AG09319 (cell line): Measurements from ENCODE around the gene LRRC46.

Source experiments
- DNase-seq: peaks from one replicate; pipeline ENCODE4 v3.0.0-alpha.2; 2010; ENCODE audit warnings: low read depth; ENCODE audit errors: extremely low read depth
- TF ChIP-seq, protein P1 (sequence below): IDR thresholded peaks from 2 replicates; pipeline ENCODE4 v1.5.1; 2011; ENCODE audit warnings: low read depth, mild to moderate bottlenecking, inconsistent platforms, low read length, moderate library complexity

Gene LRRC46, protein sequence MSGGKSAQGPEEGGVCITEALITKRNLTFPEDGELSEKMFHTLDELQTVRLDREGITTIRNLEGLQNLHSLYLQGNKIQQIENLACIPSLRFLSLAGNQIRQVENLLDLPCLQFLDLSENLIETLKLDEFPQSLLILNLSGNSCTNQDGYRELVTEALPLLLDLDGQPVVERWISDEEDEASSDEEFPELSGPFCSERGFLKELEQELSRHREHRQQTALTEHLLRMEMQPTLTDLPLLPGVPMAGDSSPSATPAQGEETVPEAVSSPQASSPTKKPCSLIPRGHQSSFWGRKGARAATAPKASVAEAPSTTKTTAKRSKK

DNA sequence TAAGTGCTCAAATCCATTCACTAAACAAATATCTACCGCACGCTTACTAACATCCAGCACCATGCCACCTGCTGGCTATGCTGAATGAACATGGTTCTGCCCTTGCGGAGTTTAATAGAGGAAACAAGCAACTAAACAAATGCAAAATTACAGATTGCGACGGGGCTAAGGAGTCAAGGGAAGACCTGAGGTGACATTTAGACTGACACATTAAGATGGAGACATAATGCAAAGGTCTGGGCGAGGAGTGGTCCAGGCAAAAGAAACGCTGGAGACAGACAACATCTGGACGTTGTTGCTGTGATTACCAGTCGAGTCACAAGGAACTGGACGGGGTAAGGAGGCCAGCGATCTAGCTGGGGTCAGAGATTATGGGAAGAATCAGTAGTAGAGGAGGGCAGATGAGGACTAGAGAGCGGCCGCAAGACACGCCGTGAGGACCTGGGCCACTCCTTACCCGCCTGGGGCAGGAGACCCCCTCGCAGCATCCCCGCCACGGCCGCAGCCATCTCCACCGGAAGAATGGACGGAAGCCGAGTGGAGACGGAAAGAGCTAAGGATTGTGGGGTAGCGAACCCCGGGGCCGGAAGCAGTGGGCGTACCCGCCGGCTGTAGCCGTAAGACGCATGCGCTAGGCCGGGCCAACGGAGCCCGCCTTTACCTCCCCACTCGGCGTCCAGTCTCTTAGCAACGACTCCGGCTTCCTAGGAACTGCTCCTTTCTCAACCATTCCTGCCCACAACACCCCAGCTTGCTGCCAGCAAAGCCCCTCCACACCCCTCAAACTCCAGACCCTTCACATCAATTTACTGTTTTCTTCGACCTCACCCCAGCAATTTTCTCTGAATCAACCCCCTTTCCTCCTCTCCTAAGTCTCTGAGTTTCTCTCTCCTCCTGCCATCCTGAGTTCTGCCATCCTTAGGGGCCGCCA lies at the start of gene LRRC46, which contains the start of gene MRPL10:
Gene LRRC46, plus strand, starts transcription at position 668 of the 931 bp plus-strand sequence. CDS start 320 bp downstream, outside the sequence.
Gene MRPL10, minus strand, starts transcription at position 539 of the 931 bp plus-strand sequence. Its CDS starts 30 bp downstream, at position 509.
- peak; percentile 82 for DNase-seq
- TF ChIP-seq, protein P1, sequence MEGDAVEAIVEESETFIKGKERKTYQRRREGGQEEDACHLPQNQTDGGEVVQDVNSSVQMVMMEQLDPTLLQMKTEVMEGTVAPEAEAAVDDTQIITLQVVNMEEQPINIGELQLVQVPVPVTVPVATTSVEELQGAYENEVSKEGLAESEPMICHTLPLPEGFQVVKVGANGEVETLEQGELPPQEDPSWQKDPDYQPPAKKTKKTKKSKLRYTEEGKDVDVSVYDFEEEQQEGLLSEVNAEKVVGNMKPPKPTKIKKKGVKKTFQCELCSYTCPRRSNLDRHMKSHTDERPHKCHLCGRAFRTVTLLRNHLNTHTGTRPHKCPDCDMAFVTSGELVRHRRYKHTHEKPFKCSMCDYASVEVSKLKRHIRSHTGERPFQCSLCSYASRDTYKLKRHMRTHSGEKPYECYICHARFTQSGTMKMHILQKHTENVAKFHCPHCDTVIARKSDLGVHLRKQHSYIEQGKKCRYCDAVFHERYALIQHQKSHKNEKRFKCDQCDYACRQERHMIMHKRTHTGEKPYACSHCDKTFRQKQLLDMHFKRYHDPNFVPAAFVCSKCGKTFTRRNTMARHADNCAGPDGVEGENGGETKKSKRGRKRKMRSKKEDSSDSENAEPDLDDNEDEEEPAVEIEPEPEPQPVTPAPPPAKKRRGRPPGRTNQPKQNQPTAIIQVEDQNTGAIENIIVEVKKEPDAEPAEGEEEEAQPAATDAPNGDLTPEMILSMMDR = peak; percentile 38

DNA sequence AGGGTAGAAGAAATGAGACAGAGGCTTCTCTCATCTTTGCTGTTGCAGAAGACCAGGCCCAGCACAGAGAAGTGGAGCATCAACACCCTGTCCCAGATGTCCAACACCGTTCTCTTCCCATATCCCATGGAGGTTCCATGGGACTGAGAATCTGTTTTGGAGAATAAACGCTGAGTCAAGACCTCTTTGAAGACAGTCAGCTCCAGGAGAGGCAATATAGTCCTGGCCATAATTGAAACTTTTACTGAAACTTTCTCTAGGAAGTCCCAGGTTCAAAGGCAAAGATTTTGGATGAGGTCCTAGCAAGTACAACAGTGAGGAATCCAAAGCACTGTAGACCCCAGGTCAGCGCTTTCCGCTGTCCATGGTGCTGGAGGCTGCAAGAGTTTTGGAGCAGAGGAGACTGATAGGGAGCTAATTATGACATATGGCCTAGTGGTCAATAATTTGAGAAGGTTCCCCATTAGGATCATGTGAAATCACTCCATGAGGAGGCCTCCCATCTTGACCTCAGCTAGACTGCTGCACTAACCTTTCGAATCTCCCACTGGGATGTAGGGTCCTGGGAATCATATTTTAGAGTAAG lies 45.8 kb upstream of the LRRC46 start:
- DNase-seq = no peak
- TF ChIP-seq, protein P1 = no peak

DNA sequence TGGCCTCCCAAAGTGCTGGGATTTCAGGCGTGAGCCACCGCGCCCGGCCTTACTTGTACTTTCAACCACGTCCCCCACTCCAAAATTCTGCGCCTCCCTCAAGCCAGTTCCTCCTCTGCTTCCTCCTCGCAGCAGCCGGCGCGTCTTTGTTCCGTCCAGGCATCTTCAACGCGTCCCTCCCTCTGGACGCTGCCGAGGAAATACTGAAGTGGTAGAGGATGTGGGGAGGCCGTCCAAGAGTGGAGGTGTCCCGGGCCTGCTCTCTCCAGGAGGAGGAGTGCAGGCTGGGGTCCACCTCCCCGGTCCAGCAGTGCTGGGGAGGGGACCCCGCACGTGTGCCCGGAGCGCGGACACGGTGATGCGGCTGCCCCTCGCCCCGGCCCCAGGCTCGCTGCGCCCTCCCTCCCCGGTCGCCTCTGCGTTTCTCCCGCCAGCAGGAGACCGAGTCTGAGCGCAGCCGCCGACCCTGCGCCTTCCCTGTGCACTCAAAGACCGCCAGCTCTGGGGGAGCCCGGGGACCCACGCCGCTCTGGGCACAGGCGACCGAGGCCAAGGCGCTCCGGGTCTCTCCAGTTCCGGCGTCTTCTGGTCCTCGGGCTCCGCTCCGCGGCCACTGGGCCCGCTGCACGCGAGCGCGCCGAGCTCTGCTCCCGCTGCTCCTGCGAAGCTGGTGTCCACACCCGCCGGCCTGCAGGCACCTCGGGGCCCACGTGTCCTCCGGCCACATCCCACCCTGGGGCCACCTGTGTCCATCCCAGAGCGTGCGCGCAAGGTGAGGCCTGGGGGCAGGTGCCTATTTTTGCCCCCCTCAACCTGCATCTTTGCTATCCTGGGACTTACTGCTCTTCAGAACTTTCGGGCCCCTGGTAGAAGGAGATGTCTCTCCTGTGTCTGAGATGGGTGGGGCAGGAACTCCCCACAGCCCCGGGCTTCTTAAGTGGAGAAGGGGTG lies 41.6 kb upstream of the LRRC46 start:
- TF ChIP-seq, protein P1 = peak; percentile 55
- DNase-seq = no peak

DNA sequence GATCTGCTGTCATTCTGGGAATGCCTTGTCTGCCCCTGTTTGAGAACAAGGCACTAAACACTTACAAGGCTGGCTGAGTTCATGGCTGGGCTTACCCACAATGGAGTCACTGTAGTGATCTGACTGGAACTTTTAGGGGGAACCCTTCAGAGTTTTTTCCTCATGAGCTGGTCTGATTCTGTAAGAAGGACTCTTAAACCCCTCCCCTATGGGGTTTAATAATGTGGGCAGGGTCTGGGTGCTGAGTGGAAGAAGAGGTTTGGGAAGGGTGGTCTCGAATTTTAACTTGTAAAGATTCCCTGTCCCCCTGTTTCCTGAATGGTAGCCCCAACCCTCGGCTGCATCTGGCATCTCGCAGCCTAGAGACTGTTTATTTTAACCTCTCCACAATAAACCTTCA lies 40.4 kb upstream of the LRRC46 start:
- no peak for DNase-seq
- TF ChIP-seq, protein P1 = no peak

DNA sequence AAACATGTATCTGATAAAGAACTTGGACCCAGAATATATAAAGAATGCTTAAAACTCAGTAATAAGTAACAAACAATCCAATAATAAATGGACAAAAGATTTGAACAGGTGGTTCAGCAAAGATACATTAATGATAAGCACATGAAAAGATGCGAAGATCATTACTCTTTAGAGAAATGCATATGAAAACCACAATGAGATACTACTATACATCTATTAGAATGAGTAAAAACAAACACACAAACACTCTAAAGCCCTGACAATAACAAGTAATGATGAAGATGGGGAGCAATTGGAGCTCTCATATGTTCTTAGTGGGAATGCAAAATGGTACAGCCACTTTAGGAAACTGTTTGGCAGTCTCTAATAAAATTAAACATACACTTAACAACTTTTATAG lies 39.0 kb upstream of the LRRC46 start:
- TF ChIP-seq, protein P1 = no peak
- DNase-seq = no peak

DNA sequence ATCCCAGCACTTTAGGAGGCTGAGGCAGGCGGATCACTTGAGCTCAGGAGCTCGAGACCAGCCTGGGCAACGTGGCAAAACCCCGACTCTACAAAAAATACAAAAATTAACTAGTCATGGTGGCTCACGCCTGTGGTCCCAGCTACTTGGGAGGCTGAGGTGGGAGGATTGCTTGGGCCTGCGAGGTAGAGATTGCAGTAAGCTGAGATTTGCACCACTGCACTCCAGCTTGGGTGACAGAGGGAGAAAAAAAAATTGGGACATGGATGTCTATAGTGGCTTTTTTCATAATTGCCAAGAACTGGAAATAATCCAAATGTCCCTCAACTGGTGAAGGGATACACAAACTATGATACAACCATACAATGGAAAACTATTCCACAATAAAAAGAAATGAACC lies 38.5 kb upstream of the LRRC46 start:
- DNase-seq = no peak
- TF ChIP-seq, protein P1 = no peak
